ENCODE measurements around the gene CAPZA1. TPM values are rescaled to one million over a fixed set of nuclear protein-coding genes. Genes with fewer than 3 reads are reported as not detected.

CAPZA1 gene
- total and polyA plus RNA-seq, 2 donors (not counting 3 experiments of a cell fraction or from before 2014, with no cell fraction given), result 77.1 to 183 TPM

DNA sequence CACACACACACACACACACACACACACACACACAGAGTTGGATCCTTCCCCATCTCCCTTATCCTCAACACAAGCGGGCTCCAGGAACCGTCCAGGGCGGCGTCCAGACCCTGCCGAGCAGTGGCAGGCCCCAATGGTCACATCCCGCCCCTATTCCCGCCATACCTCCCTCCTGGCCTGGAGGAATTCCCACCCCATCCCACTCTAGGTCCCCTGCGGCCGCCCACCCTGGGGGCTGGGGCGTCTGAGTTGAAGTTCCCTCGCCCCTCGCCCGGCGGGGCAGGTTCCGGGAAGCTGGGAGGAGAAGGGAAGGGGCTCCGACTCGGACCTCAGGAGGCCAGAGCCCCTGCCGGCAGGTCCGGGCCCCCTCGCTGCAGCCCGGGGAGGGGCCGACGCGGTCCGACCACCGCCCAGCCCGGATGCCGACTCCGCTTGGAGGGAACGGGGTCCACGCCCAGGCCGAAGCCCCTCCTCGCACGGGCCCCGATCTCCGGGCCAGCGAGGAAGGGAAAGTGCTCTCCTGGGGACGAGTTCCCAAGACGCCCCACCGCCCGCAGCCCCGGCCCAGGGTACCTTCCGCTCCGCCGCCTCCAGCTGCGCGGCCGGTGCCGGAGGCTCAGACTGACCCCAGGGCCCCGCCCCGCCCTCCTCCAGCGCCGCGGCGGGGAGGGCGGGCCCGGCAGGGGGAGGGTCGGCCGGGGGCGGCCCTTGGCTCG is 87.0 kb downstream of the CAPZA1 start, which contains the start of gene RHOC:
Gene RHOC, minus strand, starts transcription at position 623 of the 716 bp plus-strand sequence. CDS start 3,328 bp downstream, outside the sequence.
- peak within 1 kb of the TSS; percentile 83 for H3K4me2 ChIP-seq (ENCODE audit: insufficient read depth, low read length)
- no peaks in the 10 kb centered on the region for H3K27me3 ChIP-seq (ENCODE audit: control insufficient read depth in 2 of 2, insufficient read depth in 2 of 2, low read length in 2 of 2)
- BruUV-seq (replicated peaks), result no TSS peak
- intact Hi-C loops (cut with micrococcal nuclease) (loop anchor here (1.0 to 5.0 kb wide), 7 partner anchors 9 to 1051 kb away; partner anchors contain the start of genes PHTF1 and PPM1J), dilution Hi-C loops (cut with MboI; ENCODE audit: extremely low pct_ligation_motif_present, low sequenced_read_pairs) (no loop called here)
- FAIRE-seq (no peak), DNase-seq (ENCODE audit: low read depth, low spot score) (no peak)
- no peaks in the 10 kb centered on the region for H4K20me1 ChIP-seq (replicated peaks; ENCODE audit: control insufficient read depth, extremely low read depth, insufficient read depth, low read length)
- H3K9ac ChIP-seq (replicated peaks; ENCODE audit: extremely low read depth, insufficient read depth, low read length), result peak within 1 kb of the TSS; percentile 96
- H3K36me3 ChIP-seq (ENCODE audit: control insufficient read depth in 2 of 2, extremely low read depth in 1 of 2, insufficient read depth in 2 of 2, low read length in 2 of 2), result peaks cover 6 to 8% of the 10 kb centered on the region in 2 experiments
- H3K27ac ChIP-seq (ENCODE audit: insufficient read depth, low read depth, low read length), result peak within 1 kb of the TSS; percentile 88
- H3K9me3 ChIP-seq (replicated peaks; ENCODE audit: control insufficient read depth, insufficient read depth, low read length), result no peaks in the 10 kb centered on the region
- peaks cover 48% of the 10 kb centered on the region for H3K79me2 ChIP-seq (ENCODE audit: control insufficient read depth, insufficient read depth, low read length)
- no peaks in the 10 kb centered on the region for H3K9me1 ChIP-seq (replicated peaks; ENCODE audit: control insufficient read depth, extremely low read depth, insufficient read depth, low read length)
- TF ChIP-seq POLR2AphosphoS5 (IDR thresholded peaks at IDR 0.05; ENCODE audit: insufficient read depth, low read depth, low read length) (peak; percentile 89), EZH2 (IDR thresholded peaks at IDR 0.05; ENCODE audit: borderline replicate concordance, low read depth, low read length, severe bottlenecking) (no peak), GATA2 (IDR thresholded peaks at IDR 0.05; ENCODE audit: insufficient read depth, insufficient read length, low read depth, low read length) (no peak), MYC (IDR thresholded peaks at IDR 0.05; ENCODE audit: low read depth, low read length) (no peak), POLR2A (IDR thresholded peaks at IDR 0.05; ENCODE audit: low read depth, low read length) (peak; percentile 83), JUN (IDR thresholded peaks at IDR 0.05; ENCODE audit: borderline replicate concordance, insufficient read depth, insufficient read length, low read depth) (no peak), FOS (IDR thresholded peaks at IDR 0.05; ENCODE audit: borderline replicate concordance, insufficient read depth, low read length) (no peak)
- TF ChIP-seq, protein P1, sequence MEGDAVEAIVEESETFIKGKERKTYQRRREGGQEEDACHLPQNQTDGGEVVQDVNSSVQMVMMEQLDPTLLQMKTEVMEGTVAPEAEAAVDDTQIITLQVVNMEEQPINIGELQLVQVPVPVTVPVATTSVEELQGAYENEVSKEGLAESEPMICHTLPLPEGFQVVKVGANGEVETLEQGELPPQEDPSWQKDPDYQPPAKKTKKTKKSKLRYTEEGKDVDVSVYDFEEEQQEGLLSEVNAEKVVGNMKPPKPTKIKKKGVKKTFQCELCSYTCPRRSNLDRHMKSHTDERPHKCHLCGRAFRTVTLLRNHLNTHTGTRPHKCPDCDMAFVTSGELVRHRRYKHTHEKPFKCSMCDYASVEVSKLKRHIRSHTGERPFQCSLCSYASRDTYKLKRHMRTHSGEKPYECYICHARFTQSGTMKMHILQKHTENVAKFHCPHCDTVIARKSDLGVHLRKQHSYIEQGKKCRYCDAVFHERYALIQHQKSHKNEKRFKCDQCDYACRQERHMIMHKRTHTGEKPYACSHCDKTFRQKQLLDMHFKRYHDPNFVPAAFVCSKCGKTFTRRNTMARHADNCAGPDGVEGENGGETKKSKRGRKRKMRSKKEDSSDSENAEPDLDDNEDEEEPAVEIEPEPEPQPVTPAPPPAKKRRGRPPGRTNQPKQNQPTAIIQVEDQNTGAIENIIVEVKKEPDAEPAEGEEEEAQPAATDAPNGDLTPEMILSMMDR (IDR thresholded peaks at IDR 0.05; ENCODE audit: extremely low read depth in 1 of 2, insufficient read depth in 1 of 2, low read depth in 1 of 2, low read length in 2 of 2), result no peak
- TF ChIP-seq, protein P2, sequence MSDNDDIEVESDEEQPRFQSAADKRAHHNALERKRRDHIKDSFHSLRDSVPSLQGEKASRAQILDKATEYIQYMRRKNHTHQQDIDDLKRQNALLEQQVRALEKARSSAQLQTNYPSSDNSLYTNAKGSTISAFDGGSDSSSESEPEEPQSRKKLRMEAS (IDR thresholded peaks at IDR 0.05; ENCODE audit: insufficient read depth, insufficient read length), result no peak
- peak within 1 kb of the TSS; percentile 68 for H2AFZ ChIP-seq (ENCODE audit: low read depth, low read length)
- CTCF ChIA-PET, result interaction anchor here (1.3 to 3.6 kb wide), 4 partner anchors 9 to 408 kb away, joined by 3 to 37 read pairs (median 20); partner anchors contain the start of genes MOV10 and PPM1J
- POLR2A ChIA-PET, result interaction anchor here (1.0 kb wide), 1 partner anchor 312 kb away, joined by 4 read pairs; no protein-coding TSS in a partner anchor
- H3K4me3 ChIP-seq (replicated peaks in 1 of 3; ENCODE audit: insufficient read depth in 1 of 3, low read depth in 1 of 3, low read length in 3 of 3), result peak within 1 kb of the TSS; percentile 81 to 90 (median 89)
- peaks cover 45% of the 10 kb centered on the region for H3K4me1 ChIP-seq (ENCODE audit: control insufficient read depth, extremely low read depth, insufficient read depth, low read length)

Data from endothelial cell of umbilical vein (primary cell).